Measurements from ENCODE around the gene SIPA1L3. TPM values are rescaled to one million over a fixed set of nuclear protein-coding genes. Genes with fewer than 3 reads are reported as not detected.

SIPA1L3 gene
- total and polyA plus RNA-seq, 2 of the 13 experiments (the other 11 are each of a cell fraction or from before 2014, with no cell fraction given): 5.5 to 7.7 TPM

- TF ChIP-seq ZBTB4 (CRISPR knock-in tag; IDR thresholded peaks at IDR 0.05; ENCODE audit: borderline replicate concordance) (0 out of 2 replicates have a peak, but pooled peaks have one; percentile 38), AGO2 (optimal IDR thresholded peaks at IDR 0.05; ENCODE audit: low read depth, low read length) (no peak), ZBED4 (CRISPR knock-in tag; IDR thresholded peaks at IDR 0.05; ENCODE audit: borderline replicate concordance) (no peak), PAXIP1 (CRISPR knock-in tag; conservative IDR thresholded peaks at IDR 0.05) (peak; percentile 67), MAF1 (CRISPR knock-in tag; IDR thresholded peaks at IDR 0.05; ENCODE audit: borderline replicate concordance) (no peak), ASH2L (IDR thresholded peaks at IDR 0.05; ENCODE audit: insufficient read length, low read depth, low read length) (no peak), ATF7-NPFF (CRISPR knock-in tag; IDR thresholded peaks at IDR 0.05; ENCODE audit: low read depth) (no peak)
Observed at GRCh38 chr19:37988758-37989635, 82.0 kb downstream of the SIPA1L3 start (continued).
